Gastrocnemius medialis (tissue), 4 donors: Measurements from ENCODE around the gene DNAJB12.

ENCODE experiments used
- CTCF ChIP-seq, 5 experiments: fragments of 450-650 bp in 3 of 5; fragments of 200-600 bp in 2 of 5; sonication (generic) in 2 of 5; IDR thresholded peaks in 4 of 5; conservative IDR thresholded peaks in 1 of 5; 1 replicate in 4 of 5; 2 replicates in 1 of 5; pipeline ENCODE4 v1.5.1; 2016 to 2019; ENCODE audit warnings: antibody characterized with exemption in 5 of 5, mild to moderate bottlenecking in 3 of 5, moderate library complexity in 3 of 5
- POLR2A ChIP-seq, 2 donors: fragments of 450-650 bp; IDR thresholded peaks; one replicate each; pipeline ENCODE4 v1.6.1; 2017; ENCODE audit warnings: antibody characterized with exemption in 2 of 2, mild to moderate bottlenecking in 2 of 2, moderate library complexity in 2 of 2

- TF ChIP-seq CTCF (IDR thresholded peaks at IDR 0.05 in 4 of 5, conservative IDR thresholded peaks at IDR 0.05 in 1 of 5) (no peak), POLR2A (IDR thresholded peaks at IDR 0.05) (no peak)
Measured at GRCh38 chr10:72330069-72330426, 24.7 kb downstream of the DNAJB12 start.
